GM12878 (cell line): ENCODE results near the gene C1QTNF5. TPM values are rescaled to one million over a fixed set of nuclear protein-coding genes. Genes with fewer than 3 reads are reported as not detected.

Experiments used
- ATAC-seq: fragments of 200-7000 bp; cut with Tn5 transposase; 3 replicates; pipeline ENCODE4 v1.9.1; 2020; ENCODE audit warnings: mild to moderate bottlenecking, moderate library complexity
- BruUV-seq: library from RNA; stranded (reverse); fragments of 400-500 nt; replicated peaks from 2 replicates; lab custom pipeline; 2021; lab: Mats Ljungman, UMichigan
- CTCF ChIA-PET: fragments of 300-600 bp; sonication (Branson Sonifier 250); formaldehyde crosslinking; extraction: SDS; loops from one replicate; lab custom pipeline; 2021; ENCODE audit warnings: inconsistent platforms; lab: Yijun Ruan, JAX
- POLR2A ChIA-PET: fragments of 350-600 bp; formaldehyde crosslinking; extraction: SDS; loops from one replicate; lab custom pipeline; 2021; ENCODE audit warnings: inconsistent platforms; lab: Charles Lee
- RAD21 ChIA-PET: fragments of 300-600 bp; sonication (Branson Sonifier 250); formaldehyde crosslinking; loops from one replicate; lab custom pipeline; 2023; ENCODE audit warnings: antibody characterized with exemption; ENCODE audit not compliant: unreplicated experiment; lab: Charles Lee
- SMC1A ChIA-PET: fragments of 300-600 bp; sonication (Branson Sonifier 250); formaldehyde crosslinking; loops from one replicate; lab custom pipeline; 2023; ENCODE audit not compliant: unreplicated experiment, uncharacterized antibody; lab: Charles Lee
- DNase-seq: peaks from one replicate; pipeline ENCODE4 v3.0.0-alpha.2; 2011; ENCODE audit warnings: low read depth, low spot score
- FAIRE-seq: peaks from 3 replicates; lab custom pipeline; 2011; peaks lifted over from hg19 to GRCh38; lab: Jason Lieb, UNC
- H2AFZ ChIP-seq: 2 replicates; pipeline ENCODE4 v1.6.0; 2011; ENCODE audit warnings: low read depth, low read length, control low read depth; ENCODE audit not compliant: control insufficient read depth
- H3K27ac ChIP-seq: 2 replicates; pipeline ENCODE4 v1.5.1; 2011; ENCODE audit warnings: control low read depth; ENCODE audit not compliant: control insufficient read depth, insufficient read depth
- H3K27me3 ChIP-seq, 2 experiments: replicated peaks in 1 of 2; 2 replicates each; pipeline versions ENCODE4 v1.6.0 to v1.6.1; 2011; ENCODE audit warnings: low read length in 1 of 2; ENCODE audit not compliant: control insufficient read depth in 2 of 2, insufficient read depth in 2 of 2
- H3K36me3 ChIP-seq, 2 experiments: 2 replicates each; pipeline ENCODE4 v1.5.1; 2011; ENCODE audit warnings: low read length in 1 of 2; ENCODE audit not compliant: control insufficient read depth in 2 of 2, insufficient read depth in 2 of 2
- H3K4me1 ChIP-seq: 2 replicates; pipeline ENCODE4 v1.6.1; 2011; ENCODE audit warnings: mild to moderate bottlenecking, low read length, moderate library complexity, mixed read lengths; ENCODE audit not compliant: control insufficient read depth, insufficient read depth
- H3K4me2 ChIP-seq: 2 replicates; pipeline ENCODE4 v1.6.0; 2011; ENCODE audit warnings: control low read depth; ENCODE audit not compliant: control insufficient read depth, insufficient read depth
- H3K4me3 ChIP-seq: fragments of 200-600 bp; sonication (generic); 2 replicates; pipeline ENCODE4 v1.5.1; 2016
- H3K79me2 ChIP-seq: 2 replicates; pipeline ENCODE4 v1.6.0; 2011; ENCODE audit warnings: low read length; ENCODE audit not compliant: control insufficient read depth, insufficient read depth
- H3K9ac ChIP-seq: 2 replicates; pipeline ENCODE4 v1.8.0; 2011; ENCODE audit warnings: low read length, control low read depth, mixed read lengths; ENCODE audit not compliant: control insufficient read depth, insufficient read depth
- H3K9me3 ChIP-seq: replicated peaks from 3 replicates; pipeline ENCODE4 v1.5.1; 2011; ENCODE audit warnings: mild to moderate bottlenecking, low read length; ENCODE audit not compliant: control insufficient read depth, insufficient read depth
- H4K20me1 ChIP-seq: 2 replicates; pipeline ENCODE4 v1.6.0; 2011; ENCODE audit not compliant: control insufficient read depth, insufficient read depth
- CBFB ChIP-seq: IDR thresholded peaks from 2 replicates; pipeline ENCODE4 v1.6.1; 2016; ENCODE audit warnings: antibody characterized with exemption, low read depth
- CREB1 ChIP-seq: IDR thresholded peaks from 2 replicates; pipeline ENCODE4 v1.6.1; 2012; ENCODE audit warnings: low read depth, mild to moderate bottlenecking, inconsistent platforms
- FOXK2 ChIP-seq: fragments of 450-650 bp; IDR thresholded peaks from 2 replicates; pipeline ENCODE4 v1.6.1; 2017; ENCODE audit warnings: mild to moderate bottlenecking, moderate library complexity
- HDAC6 ChIP-seq: fragments of 200-600 bp; sonication (generic); IDR thresholded peaks from one replicate; pipeline ENCODE4 v1.8.0; 2017; ENCODE audit warnings: antibody characterized with exemption; ENCODE audit not compliant: unreplicated experiment
- IKZF2 ChIP-seq, 2 experiments: fragments of 450-650 bp; IDR thresholded peaks; 2 replicates each; pipeline ENCODE4 v1.6.1; 2017; ENCODE audit warnings: mild to moderate bottlenecking in 2 of 2, moderate library complexity in 2 of 2
- JUNB ChIP-seq: IDR thresholded peaks from 2 replicates; pipeline ENCODE4 v1.6.1; 2016; ENCODE audit warnings: antibody characterized with exemption, mild to moderate bottlenecking
- KLF5 ChIP-seq: fragments of 450-650 bp; IDR thresholded peaks from 2 replicates; pipeline ENCODE4 v1.6.1; 2014; ENCODE audit warnings: mild to moderate bottlenecking; ENCODE audit not compliant: partially characterized antibody
- LARP7 ChIP-seq: fragments of 450-650 bp; IDR thresholded peaks from 2 replicates; pipeline ENCODE4 v1.6.1; 2017; ENCODE audit warnings: mild to moderate bottlenecking
- NFXL1 ChIP-seq: fragments of 450-650 bp; IDR thresholded peaks from 2 replicates; pipeline ENCODE4 v1.6.1; 2017; ENCODE audit warnings: antibody characterized with exemption, mild to moderate bottlenecking, borderline replicate concordance
- PAX8 ChIP-seq: fragments of 450-650 bp; IDR thresholded peaks from 2 replicates; pipeline ENCODE4 v1.6.1; 2017; ENCODE audit warnings: mild to moderate bottlenecking, moderate library complexity
- POLR2AphosphoS2 ChIP-seq: IDR thresholded peaks from 2 replicates; pipeline ENCODE4 v1.6.1; 2011; ENCODE audit warnings: low read depth, mild to moderate bottlenecking, low read length, improper control_type of control experiment, moderate library complexity
- POLR2AphosphoS5 ChIP-seq: IDR thresholded peaks from 2 replicates; pipeline ENCODE4 v1.6.1; 2011; ENCODE audit warnings: mild to moderate bottlenecking, low read length, inconsistent platforms
- POU2F2 ChIP-seq: IDR thresholded peaks from 3 replicates; pipeline ENCODE4 v1.6.1; 2011; ENCODE audit warnings: low read depth, mild to moderate bottlenecking, low read length, borderline replicate concordance
- TBL1XR1 ChIP-seq: IDR thresholded peaks from 2 replicates; pipeline ENCODE4 v1.6.1; 2012; ENCODE audit warnings: low read depth, low read length, improper control_type of control experiment
- WGBS: methylation state at CpG from one replicate; pipeline ENCODE4 v1.1.6; 2016; ENCODE audit warnings: low lambda C conversion rate; ENCODE audit not compliant: insufficient replicate concordance, insufficient coverage; ENCODE audit errors: missing lambda C conversion rate; 5-methylcytosine and 5-hydroxymethylcytosine counted together
- in situ Hi-C: fragments of 300-500 bp; cut with MboI; formaldehyde crosslinking; loops from 9 replicates; pipeline ENCODE4 v1.14.3; 2018; ENCODE audit warnings: mixed read lengths
- intact Hi-C: fragments of 100-400 bp; cut with micrococcal nuclease; formaldehyde crosslinking; loops from one replicate; pipeline ENCODE4 v1.14.2; 2022; ENCODE audit not compliant: unreplicated experiment
- polyA plus RNA-seq, 11 experiments: library from polyadenylated mRNA; depleted of rRNA in 4 of 11; unstranded in 6 of 11; stranded (reverse) in 5 of 11; fragments of >200 nt; fragmentation: Nextera tagmentation in 4 of 11; fragmentation: Illumina TruSeq in 1 of 11; extraction: Ambion mirVana in 4 of 11; extraction: Trizol in 1 of 11; gene quantifications; 1 replicate in 1 of 11; 2 replicates in 10 of 11; pipeline versions ENCODE4 v1.2.1 to v1.2.3, GENCODE V29; 2011 to 2016; ENCODE audit warnings: inconsistent platforms in 2 of 11, missing spikeins in 2 of 11, low read depth in 1 of 11
- total RNA-seq, 4 experiments: library from RNA; depleted of rRNA in 3 of 4; stranded (reverse); fragments of >200 nt in 3 of 4; fragmentation: Illumina TruSeq in 1 of 4; extraction: Trizol in 1 of 4; gene quantifications; 2 replicates each; pipeline versions ENCODE4 v1.2.1 to v1.2.3, GENCODE V29; 2013 to 2021
- TF ChIP-seq, protein P1 (sequence below): fragments of 450-650 bp; IDR thresholded peaks from 2 replicates; pipeline ENCODE4 v1.6.1; 2017; ENCODE audit warnings: mild to moderate bottlenecking, low read depth, inconsistent platforms; ENCODE audit not compliant: poor library complexity, severe bottlenecking
- TF ChIP-seq, protein P2 (sequence below): IDR thresholded peaks from 2 replicates; pipeline ENCODE4 v1.6.1; 2012; ENCODE audit warnings: low read depth, low read length, improper control_type of control experiment
- TF ChIP-seq, protein P3 (sequence below): fragments of 450-650 bp; IDR thresholded peaks from 2 replicates; pipeline ENCODE4 v1.6.1; 2016; ENCODE audit warnings: mild to moderate bottlenecking

Gene C1QTNF5
- total and polyA plus RNA-seq, 10 of the 15 experiments (the other 5 are each of a cell fraction or from before 2014, with no cell fraction given) = not detected

DNA sequence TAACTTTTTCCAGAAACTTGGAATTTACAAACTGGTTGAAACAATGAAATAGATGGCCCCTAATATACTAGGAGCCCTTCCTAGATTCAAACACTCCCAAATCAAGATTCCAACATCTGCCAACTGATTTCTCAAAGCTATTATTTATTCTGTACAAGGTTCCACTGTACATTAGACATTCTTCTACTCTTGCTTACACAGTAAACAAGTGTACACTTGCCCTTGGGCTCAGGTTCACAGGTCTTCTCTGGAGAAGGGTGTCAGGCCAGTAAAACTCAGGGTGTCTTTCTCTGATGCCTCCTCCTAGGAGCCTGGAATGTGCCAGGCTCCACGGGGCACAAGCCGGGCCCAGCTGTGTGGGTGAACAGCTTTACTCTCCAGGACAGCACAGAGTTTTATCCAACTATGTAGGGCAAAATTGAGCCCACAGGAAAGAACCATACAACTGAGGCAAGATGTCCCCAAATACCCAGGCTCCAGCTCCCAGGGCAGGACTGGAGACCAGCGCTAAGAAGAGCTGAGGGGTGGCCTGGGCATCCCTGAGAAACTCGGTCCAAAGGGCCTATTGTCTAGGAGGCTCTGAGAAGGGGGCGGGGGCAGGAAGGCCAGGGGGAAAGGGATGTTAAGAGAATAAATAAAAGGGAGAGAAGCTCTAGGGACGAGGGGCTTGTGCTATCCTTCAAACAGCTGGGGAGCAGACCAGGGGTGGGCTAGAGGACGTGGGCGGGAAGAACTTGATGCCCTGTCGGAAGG lies 14.6 kb upstream of the C1QTNF5 start:
- Histone ChIP-seq H3K79me2 (no peaks in the 10 kb centered on the region), H3K9me3 (no peaks in the 10 kb centered on the region), H3K4me2 (no peak overlapping the region), H3K4me3 (no peak overlapping the region), H2AFZ (no peak overlapping the region), H3K27me3 (peaks cover 2 to 4% of the 10 kb centered on the region in 2 experiments; a peak in 3 of 4 replicates), H3K36me3 (no peaks in the 10 kb centered on the region), H3K27ac (no peak overlapping the region), H4K20me1 (0 out of 2 replicates have a peak, but pooled peaks cover 2% of the 10 kb centered on the region), H3K4me1 (peaks cover 10% of the 10 kb centered on the region), H3K9ac (no peak overlapping the region)
- in situ Hi-C loops (loop anchor here (5.0 kb wide), 1 partner anchor 117 kb away; no protein-coding TSS in a partner anchor), intact Hi-C loops (no loop called here)
- 20% methylated on average over 9 of the region's 9 CpGs for WGBS
- TF ChIP-seq IKZF2 (IDR thresholded peaks at IDR 0.05) (no peak), LARP7 (no peak), TBL1XR1 (no peak), NFXL1 (no peak), POLR2AphosphoS5 (no peak), CREB1 (no peak), HDAC6 (no peak), POU2F2 (no peak), PAX8 (no peak), CBFB (no peak), JUNB (no peak), POLR2AphosphoS2 (no peak), FOXK2 (no peak), KLF5 (no peak)
- TF ChIP-seq, protein P1, sequence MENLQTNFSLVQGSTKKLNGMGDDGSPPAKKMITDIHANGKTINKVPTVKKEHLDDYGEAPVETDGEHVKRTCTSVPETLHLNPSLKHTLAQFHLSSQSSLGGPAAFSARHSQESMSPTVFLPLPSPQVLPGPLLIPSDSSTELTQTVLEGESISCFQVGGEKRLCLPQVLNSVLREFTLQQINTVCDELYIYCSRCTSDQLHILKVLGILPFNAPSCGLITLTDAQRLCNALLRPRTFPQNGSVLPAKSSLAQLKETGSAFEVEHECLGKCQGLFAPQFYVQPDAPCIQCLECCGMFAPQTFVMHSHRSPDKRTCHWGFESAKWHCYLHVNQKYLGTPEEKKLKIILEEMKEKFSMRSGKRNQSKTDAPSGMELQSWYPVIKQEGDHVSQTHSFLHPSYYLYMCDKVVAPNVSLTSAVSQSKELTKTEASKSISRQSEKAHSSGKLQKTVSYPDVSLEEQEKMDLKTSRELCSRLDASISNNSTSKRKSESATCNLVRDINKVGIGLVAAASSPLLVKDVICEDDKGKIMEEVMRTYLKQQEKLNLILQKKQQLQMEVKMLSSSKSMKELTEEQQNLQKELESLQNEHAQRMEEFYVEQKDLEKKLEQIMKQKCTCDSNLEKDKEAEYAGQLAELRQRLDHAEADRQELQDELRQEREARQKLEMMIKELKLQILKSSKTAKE = no peak
- TF ChIP-seq, protein P2, sequence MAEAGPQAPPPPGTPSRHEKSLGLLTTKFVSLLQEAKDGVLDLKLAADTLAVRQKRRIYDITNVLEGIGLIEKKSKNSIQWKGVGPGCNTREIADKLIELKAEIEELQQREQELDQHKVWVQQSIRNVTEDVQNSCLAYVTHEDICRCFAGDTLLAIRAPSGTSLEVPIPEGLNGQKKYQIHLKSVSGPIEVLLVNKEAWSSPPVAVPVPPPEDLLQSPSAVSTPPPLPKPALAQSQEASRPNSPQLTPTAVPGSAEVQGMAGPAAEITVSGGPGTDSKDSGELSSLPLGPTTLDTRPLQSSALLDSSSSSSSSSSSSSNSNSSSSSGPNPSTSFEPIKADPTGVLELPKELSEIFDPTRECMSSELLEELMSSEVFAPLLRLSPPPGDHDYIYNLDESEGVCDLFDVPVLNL = no peak
- TF ChIP-seq, protein P3, sequence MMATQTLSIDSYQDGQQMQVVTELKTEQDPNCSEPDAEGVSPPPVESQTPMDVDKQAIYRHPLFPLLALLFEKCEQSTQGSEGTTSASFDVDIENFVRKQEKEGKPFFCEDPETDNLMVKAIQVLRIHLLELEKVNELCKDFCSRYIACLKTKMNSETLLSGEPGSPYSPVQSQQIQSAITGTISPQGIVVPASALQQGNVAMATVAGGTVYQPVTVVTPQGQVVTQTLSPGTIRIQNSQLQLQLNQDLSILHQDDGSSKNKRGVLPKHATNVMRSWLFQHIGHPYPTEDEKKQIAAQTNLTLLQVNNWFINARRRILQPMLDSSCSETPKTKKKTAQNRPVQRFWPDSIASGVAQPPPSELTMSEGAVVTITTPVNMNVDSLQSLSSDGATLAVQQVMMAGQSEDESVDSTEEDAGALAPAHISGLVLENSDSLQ = no peak
- DNase-seq (no peak), FAIRE-seq (no peak), ATAC-seq (no peak)
- CTCF ChIA-PET = interaction anchor here (0.9 to 4.8 kb wide), 23 partner anchors 7 to 1678 kb away, joined by 3 to 183 read pairs (median 6); partner anchors contain the start of gene USP2
- BruUV-seq = no TSS peak
- POLR2A ChIA-PET = interaction anchor here (1.0 to 1.3 kb wide), 3 partner anchors 13 to 32 kb away, joined by 3 to 6 read pairs (median 3); no protein-coding TSS in a partner anchor
- SMC1A ChIA-PET = interaction anchor here (0.6 to 3.3 kb wide), 7 partner anchors 12 to 174 kb away, joined by 3 to 32 read pairs (median 6); no protein-coding TSS in a partner anchor
- RAD21 ChIA-PET = interaction anchor here (1.3 to 4.5 kb wide), 4 partner anchors 12 to 186 kb away, joined by 3 to 49 read pairs (median 28); no protein-coding TSS in a partner anchor
